DND-41 (cell line): ENCODE results near the gene PGAM4.

Experiments used
- ATAC-seq: fragments of 200-7000 bp; cut with Tn5 transposase; 3 replicates; pipeline ENCODE4 v1.9.1; 2021; ENCODE audit warnings: low read depth; ENCODE audit not compliant: insufficient read depth
- DNase-seq: peaks from one replicate; pipeline ENCODE4 v3.0.0-alpha.2; 2020
- H2AFZ ChIP-seq: 2 replicates; pipeline ENCODE4 v1.6.0; 2012; ENCODE audit warnings: low read depth, low read length
- H3K27ac ChIP-seq: 2 replicates; pipeline ENCODE4 v1.5.1; 2012; ENCODE audit warnings: low read length, inconsistent platforms
- H3K27me3 ChIP-seq: fragments of 200-600 bp; sonication (generic); 2 replicates; pipeline ENCODE4 v1.6.0; 2012; ENCODE audit warnings: low read length, mild to moderate bottlenecking, inconsistent platforms; ENCODE audit not compliant: insufficient read depth, poor library complexity
- H3K36me3 ChIP-seq: 2 replicates; pipeline ENCODE4 v1.5.1; 2012; ENCODE audit warnings: low read length, inconsistent platforms; ENCODE audit not compliant: insufficient read depth
- H3K4me1 ChIP-seq: 2 replicates; pipeline ENCODE4 v1.5.1; 2012; ENCODE audit warnings: mild to moderate bottlenecking, low read length; ENCODE audit not compliant: insufficient read depth
- H3K4me2 ChIP-seq: 2 replicates; pipeline ENCODE4 v1.6.0; 2012; ENCODE audit warnings: mild to moderate bottlenecking, moderate library complexity, low read length, inconsistent platforms; ENCODE audit not compliant: insufficient read depth
- H3K4me3 ChIP-seq, 2 experiments: fragments of 200-600 bp in 1 of 2; shearing (Covaris generic) in 1 of 2; 2 replicates each; pipeline ENCODE4 v1.5.1; 2012 to 2016; ENCODE audit warnings: inconsistent platforms in 2 of 2, low read length in 2 of 2, mild to moderate bottlenecking in 2 of 2, low read depth in 1 of 2, moderate library complexity in 1 of 2
- H3K79me2 ChIP-seq: 2 replicates; pipeline ENCODE4 v1.6.0; 2012; ENCODE audit warnings: low read length, inconsistent platforms; ENCODE audit not compliant: insufficient read depth
- H3K9ac ChIP-seq: 2 replicates; pipeline ENCODE4 v1.6.0; 2012; ENCODE audit warnings: low read depth, mild to moderate bottlenecking, inconsistent platforms, low read length, moderate library complexity
- H3K9me3 ChIP-seq: 2 replicates; pipeline ENCODE4 v1.5.1; 2012; ENCODE audit warnings: low read length, moderate library complexity, mild to moderate bottlenecking, inconsistent platforms; ENCODE audit not compliant: insufficient read depth, severe bottlenecking
- H4K20me1 ChIP-seq: 2 replicates; pipeline ENCODE4 v1.6.0; 2012; ENCODE audit warnings: low read length; ENCODE audit not compliant: insufficient read depth
- EZH2 ChIP-seq: IDR thresholded peaks from 3 replicates; pipeline ENCODE4 v1.6.1; 2012; ENCODE audit warnings: borderline replicate concordance, low read depth, mild to moderate bottlenecking, moderate library complexity, low read length, inconsistent platforms; ENCODE audit not compliant: severe bottlenecking
- TF ChIP-seq, protein P1 (sequence below): IDR thresholded peaks from 2 replicates; pipeline ENCODE4 v1.5.1; 2012; ENCODE audit warnings: borderline replicate concordance, low read length, moderate library complexity, mild to moderate bottlenecking; ENCODE audit not compliant: poor library complexity, severe bottlenecking; ENCODE audit errors: extremely low read depth

Gene PGAM4

DNA sequence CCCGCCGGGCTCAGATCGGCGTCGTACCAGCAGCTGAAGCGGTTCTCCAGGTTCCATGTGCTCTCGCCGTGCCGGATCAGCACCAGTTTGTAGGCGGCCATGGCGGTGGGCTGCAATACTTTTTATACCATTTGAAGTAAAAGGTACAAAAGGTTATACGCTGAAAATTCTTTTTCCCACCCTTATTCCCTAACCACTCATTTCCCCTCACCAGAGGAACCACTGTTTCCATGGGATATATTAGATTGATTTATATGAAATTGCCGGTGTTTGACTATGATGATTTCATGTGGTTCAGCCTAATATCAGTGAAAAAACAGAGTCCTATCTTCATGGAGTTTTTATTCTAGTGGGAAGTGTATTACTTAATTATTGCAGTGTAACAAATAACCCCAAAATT is at the start of gene PGAM4:
Gene PGAM4 (minus strand): TSS at position 101 of the 400 bp plus-strand sequence. CDS start 0 bp downstream, at position 101.
- Histone ChIP-seq H3K9ac (no peak within 1 kb of the TSS), H3K36me3 (no peaks in the 10 kb centered on the region; the same call in 1 of the 2 replicates), H3K4me3 (no peak within 1 kb of the TSS), H4K20me1 (no peaks in the 10 kb centered on the region), H3K27ac (no peak within 1 kb of the TSS), H3K27me3 (no peaks in the 10 kb centered on the region), H3K4me1 (no peaks in the 10 kb centered on the region), H3K79me2 (no peaks in the 10 kb centered on the region), H3K4me2 (no peak within 1 kb of the TSS), H2AFZ (no peak within 1 kb of the TSS), H3K9me3 (no peaks in the 10 kb centered on the region)
- TF ChIP-seq EZH2 = no peak
- ATAC-seq (no peak), DNase-seq (no peak)

DNA sequence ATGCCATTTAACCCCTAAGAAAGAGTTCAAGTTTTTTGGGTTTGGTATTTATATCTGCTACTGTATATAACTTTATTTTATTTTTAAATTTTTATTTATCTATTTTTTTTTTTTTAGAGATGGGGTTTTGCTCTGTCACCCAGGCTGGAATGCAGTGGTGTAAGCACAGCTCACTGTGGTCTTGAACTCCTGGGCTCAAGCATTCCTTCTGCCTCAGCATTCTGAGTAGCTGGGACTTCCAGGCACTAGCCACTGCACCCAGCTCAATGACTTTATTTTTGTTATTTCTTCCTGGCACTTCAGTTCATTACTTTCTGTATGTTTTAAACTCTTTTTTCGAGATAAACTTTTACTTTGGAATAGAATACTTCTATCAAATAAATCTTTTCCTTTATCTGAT is 42.4 kb upstream of the PGAM4 start:
- H3K4me2 ChIP-seq = no peak overlapping the region
- no peaks in the 10 kb centered on the region for H4K20me1 ChIP-seq
- no peak for TF ChIP-seq EZH2
- TF ChIP-seq, protein P1, sequence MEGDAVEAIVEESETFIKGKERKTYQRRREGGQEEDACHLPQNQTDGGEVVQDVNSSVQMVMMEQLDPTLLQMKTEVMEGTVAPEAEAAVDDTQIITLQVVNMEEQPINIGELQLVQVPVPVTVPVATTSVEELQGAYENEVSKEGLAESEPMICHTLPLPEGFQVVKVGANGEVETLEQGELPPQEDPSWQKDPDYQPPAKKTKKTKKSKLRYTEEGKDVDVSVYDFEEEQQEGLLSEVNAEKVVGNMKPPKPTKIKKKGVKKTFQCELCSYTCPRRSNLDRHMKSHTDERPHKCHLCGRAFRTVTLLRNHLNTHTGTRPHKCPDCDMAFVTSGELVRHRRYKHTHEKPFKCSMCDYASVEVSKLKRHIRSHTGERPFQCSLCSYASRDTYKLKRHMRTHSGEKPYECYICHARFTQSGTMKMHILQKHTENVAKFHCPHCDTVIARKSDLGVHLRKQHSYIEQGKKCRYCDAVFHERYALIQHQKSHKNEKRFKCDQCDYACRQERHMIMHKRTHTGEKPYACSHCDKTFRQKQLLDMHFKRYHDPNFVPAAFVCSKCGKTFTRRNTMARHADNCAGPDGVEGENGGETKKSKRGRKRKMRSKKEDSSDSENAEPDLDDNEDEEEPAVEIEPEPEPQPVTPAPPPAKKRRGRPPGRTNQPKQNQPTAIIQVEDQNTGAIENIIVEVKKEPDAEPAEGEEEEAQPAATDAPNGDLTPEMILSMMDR = no peak
- DNase-seq (no peak), ATAC-seq (no peak)
- H3K36me3 ChIP-seq = no peaks in the 10 kb centered on the region
- no peaks in the 10 kb centered on the region for H3K79me2 ChIP-seq
- H3K4me3 ChIP-seq = no peak overlapping the region
- H3K4me1 ChIP-seq = no peaks in the 10 kb centered on the region
- no peak overlapping the region for H2AFZ ChIP-seq
- no peak overlapping the region for H3K9ac ChIP-seq
- no peak overlapping the region for H3K27ac ChIP-seq
- H3K9me3 ChIP-seq = no peaks in the 10 kb centered on the region
- H3K27me3 ChIP-seq = no peaks in the 10 kb centered on the region

DNA sequence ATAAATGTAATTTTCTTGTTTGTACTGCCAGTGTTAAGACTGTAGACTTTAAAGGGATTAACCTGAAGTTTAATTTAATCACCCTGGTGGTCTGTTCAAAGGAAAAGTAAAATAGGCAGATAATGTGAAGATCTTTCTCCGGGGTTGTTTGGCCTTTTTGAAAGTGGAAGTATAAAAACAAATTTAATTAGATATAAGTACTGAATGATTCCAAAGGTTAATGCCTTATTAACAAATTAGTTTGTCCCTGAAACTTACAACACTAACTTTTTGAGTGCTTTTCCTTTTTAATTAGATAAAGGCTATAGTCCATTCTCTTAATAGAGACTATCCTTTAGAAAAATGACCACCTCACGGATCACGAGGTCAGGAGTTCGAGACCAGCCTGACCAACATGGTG is 10.4 kb upstream of the PGAM4 start:
- H2AFZ ChIP-seq = no peak overlapping the region
- no peaks in the 10 kb centered on the region for H3K79me2 ChIP-seq
- TF ChIP-seq, protein P1 = no peak
- no peak for TF ChIP-seq EZH2
- H3K4me2 ChIP-seq = no peak overlapping the region
- no peaks in the 10 kb centered on the region for H3K27me3 ChIP-seq
- no peak for ATAC-seq
- H3K27ac ChIP-seq = no peak overlapping the region
- no peak for DNase-seq
- no peak overlapping the region for H3K4me3 ChIP-seq
- H4K20me1 ChIP-seq = no peaks in the 10 kb centered on the region
- no peaks in the 10 kb centered on the region for H3K9me3 ChIP-seq
- no peak overlapping the region for H3K9ac ChIP-seq
- H3K4me1 ChIP-seq = no peaks in the 10 kb centered on the region
- H3K36me3 ChIP-seq = no peaks in the 10 kb centered on the region

DNA sequence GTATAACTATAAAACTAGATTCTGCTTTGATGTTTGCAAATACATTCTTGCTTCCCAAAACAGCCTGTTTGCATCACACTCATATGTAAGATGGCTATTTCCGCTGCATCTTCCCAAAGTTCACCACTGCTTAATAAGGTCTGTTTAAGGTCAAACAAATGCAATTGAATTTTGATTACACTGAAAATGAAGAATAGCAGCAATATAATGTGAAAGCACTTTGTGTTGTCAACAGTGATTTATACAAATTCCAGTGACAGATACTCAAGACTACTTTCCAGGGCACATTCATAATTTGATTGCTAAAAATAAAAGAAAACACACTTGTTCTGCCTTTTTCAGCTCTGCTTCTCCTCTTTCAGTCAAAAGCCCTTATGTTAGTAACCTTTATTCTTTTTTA is 8.1 kb upstream of the PGAM4 start:
- no peak overlapping the region for H2AFZ ChIP-seq
- no peak overlapping the region for H3K27ac ChIP-seq
- H3K36me3 ChIP-seq = no peaks in the 10 kb centered on the region; the same call in 1 of the 2 replicates
- no peaks in the 10 kb centered on the region for H3K79me2 ChIP-seq
- no peak overlapping the region for H3K4me2 ChIP-seq
- no peak for ATAC-seq
- no peaks in the 10 kb centered on the region for H3K4me1 ChIP-seq
- DNase-seq = no peak
- no peaks in the 10 kb centered on the region for H3K9me3 ChIP-seq
- H4K20me1 ChIP-seq = no peaks in the 10 kb centered on the region
- no peaks in the 10 kb centered on the region for H3K27me3 ChIP-seq
- TF ChIP-seq, protein P1 = no peak
- TF ChIP-seq EZH2 = no peak
- no peak overlapping the region for H3K9ac ChIP-seq
- no peak overlapping the region for H3K4me3 ChIP-seq
